ENCODE results near the gene GCK.

GRCh38 chr7:44238116-44238695 lies 49.0 kb upstream of the GCK start:
- TF ChIP-seq, protein P1, sequence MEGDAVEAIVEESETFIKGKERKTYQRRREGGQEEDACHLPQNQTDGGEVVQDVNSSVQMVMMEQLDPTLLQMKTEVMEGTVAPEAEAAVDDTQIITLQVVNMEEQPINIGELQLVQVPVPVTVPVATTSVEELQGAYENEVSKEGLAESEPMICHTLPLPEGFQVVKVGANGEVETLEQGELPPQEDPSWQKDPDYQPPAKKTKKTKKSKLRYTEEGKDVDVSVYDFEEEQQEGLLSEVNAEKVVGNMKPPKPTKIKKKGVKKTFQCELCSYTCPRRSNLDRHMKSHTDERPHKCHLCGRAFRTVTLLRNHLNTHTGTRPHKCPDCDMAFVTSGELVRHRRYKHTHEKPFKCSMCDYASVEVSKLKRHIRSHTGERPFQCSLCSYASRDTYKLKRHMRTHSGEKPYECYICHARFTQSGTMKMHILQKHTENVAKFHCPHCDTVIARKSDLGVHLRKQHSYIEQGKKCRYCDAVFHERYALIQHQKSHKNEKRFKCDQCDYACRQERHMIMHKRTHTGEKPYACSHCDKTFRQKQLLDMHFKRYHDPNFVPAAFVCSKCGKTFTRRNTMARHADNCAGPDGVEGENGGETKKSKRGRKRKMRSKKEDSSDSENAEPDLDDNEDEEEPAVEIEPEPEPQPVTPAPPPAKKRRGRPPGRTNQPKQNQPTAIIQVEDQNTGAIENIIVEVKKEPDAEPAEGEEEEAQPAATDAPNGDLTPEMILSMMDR (IDR thresholded peaks at IDR 0.05; ENCODE audit: borderline replicate concordance, extremely low read depth, low read length, poor library complexity, severe bottlenecking): no peak
- TF ChIP-seq EZH2 (IDR thresholded peaks at IDR 0.05; ENCODE audit: borderline replicate concordance, low read depth, low read length, severe bottlenecking): no peak

Data from DND-41 (cell line).